Measurements from ENCODE around the gene RPL38.

DNA sequence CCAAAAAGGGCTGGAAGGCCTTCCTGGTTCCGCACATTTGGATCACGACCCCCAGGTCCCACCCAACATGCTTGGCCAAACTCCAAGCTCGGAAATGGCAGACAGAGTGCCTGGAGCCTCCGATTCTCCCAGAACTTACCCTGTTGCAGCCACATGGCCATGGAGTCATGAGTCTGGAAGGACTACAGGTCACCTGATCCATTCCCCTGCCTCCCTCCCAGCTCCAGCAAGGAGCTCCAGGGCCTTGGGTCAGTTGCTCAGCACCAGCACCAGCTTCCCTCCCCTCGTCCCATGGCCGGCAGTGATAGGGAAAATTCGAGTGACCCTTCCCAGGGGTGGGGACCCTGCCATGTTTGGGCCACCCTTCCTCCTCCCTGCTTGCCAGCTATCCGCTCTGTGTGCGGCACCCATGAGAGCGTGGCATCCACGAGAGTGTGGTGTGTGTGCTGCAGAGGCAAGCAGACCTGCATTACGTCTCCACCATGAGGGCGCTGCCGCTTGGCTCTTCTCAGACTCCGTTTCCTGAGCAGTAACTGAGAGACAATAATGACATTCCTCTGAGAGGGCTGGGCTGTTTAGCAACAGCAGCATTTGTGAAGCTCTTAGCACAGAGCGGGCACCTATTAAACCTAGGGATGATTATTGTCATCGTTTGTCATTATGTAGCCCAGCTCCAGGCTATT, 21.3 kb upstream of the RPL38 start:
- TF ChIP-seq CTCF (IDR thresholded peaks at IDR 0.05; ENCODE audit: insufficient read depth, low read depth, low read length) (no peak), EZH2 (IDR thresholded peaks at IDR 0.05; ENCODE audit: insufficient read depth, low read length) (no peak)
